Progenitor cell of endocrine pancreas (in vitro differentiated cells): ENCODE data around the gene SLC9A3. TPM values are rescaled to one million over a fixed set of nuclear protein-coding genes. Genes with fewer than 3 reads are reported as not detected.

ENCODE experiments used
- DNase-seq: peaks from one replicate; pipeline ENCODE4 v3.0.0; 2021; ENCODE audit warnings: low spot score; ENCODE audit not compliant: unreplicated experiment
- H3K27ac Mint-ChIP-seq: 2 replicates; pipeline ENCODE4 v1.8.0; 2021; ENCODE audit warnings: mild to moderate bottlenecking, moderate library complexity, mixed read lengths
- H3K27me3 Mint-ChIP-seq: 2 replicates; pipeline ENCODE4 v1.8.0; 2021; ENCODE audit warnings: mixed read lengths
- H3K36me3 Mint-ChIP-seq: 2 replicates; pipeline ENCODE4 v1.8.0; 2022; ENCODE audit warnings: mixed read lengths; ENCODE audit not compliant: insufficient read depth
- H3K4me1 Mint-ChIP-seq: 2 replicates; pipeline ENCODE4 v1.8.0; 2021; ENCODE audit warnings: low read depth, mixed read lengths
- H3K4me3 Mint-ChIP-seq: 2 replicates; pipeline ENCODE4 v1.8.0; 2021; ENCODE audit warnings: low read depth, mild to moderate bottlenecking, moderate library complexity, mixed read lengths
- H3K9me3 Mint-ChIP-seq: 2 replicates; pipeline ENCODE4 v1.8.0; 2021; ENCODE audit warnings: low read depth, mixed read lengths
- long read RNA-seq: library from polyadenylated mRNA; unstranded; transcript quantifications from one replicate; pipeline ENCODE4 v2.0.0, GENCODE V29; 2020
- total RNA-seq: library from RNA; stranded (reverse); gene quantifications from 2 replicates; pipeline ENCODE4 v1.2.1, GENCODE V29; 2021
- TF ChIP-seq, protein P1 (sequence below): fragments of 200-600 bp; sonication (generic); IDR thresholded peaks from one replicate; pipeline ENCODE4 v1.5.0; 2021; ENCODE audit warnings: antibody characterized with exemption, mild to moderate bottlenecking; ENCODE audit not compliant: unreplicated experiment

Gene SLC9A3
- 1.6 and 1.7 TPM in 2 replicates for total RNA-seq
- long read RNA-seq, partial matches to known transcripts = 0 of 3 reads
- long read RNA-seq, other reads (novel, unspliced or antisense) = 3 of 3 reads

GRCh38 chr5:524234-524972 lies at the start of gene SLC9A3:
TSS of gene SLC9A3 (minus strand) at chr5:524449.
- H3K9me3 Mint-ChIP-seq = no peaks in the 10 kb centered on the region
- no peak within 1 kb of the TSS for H3K27ac Mint-ChIP-seq
- peak within 1 kb of the TSS; percentile 58 for H3K4me3 Mint-ChIP-seq
- DNase-seq = no peak
- TF ChIP-seq, protein P1, sequence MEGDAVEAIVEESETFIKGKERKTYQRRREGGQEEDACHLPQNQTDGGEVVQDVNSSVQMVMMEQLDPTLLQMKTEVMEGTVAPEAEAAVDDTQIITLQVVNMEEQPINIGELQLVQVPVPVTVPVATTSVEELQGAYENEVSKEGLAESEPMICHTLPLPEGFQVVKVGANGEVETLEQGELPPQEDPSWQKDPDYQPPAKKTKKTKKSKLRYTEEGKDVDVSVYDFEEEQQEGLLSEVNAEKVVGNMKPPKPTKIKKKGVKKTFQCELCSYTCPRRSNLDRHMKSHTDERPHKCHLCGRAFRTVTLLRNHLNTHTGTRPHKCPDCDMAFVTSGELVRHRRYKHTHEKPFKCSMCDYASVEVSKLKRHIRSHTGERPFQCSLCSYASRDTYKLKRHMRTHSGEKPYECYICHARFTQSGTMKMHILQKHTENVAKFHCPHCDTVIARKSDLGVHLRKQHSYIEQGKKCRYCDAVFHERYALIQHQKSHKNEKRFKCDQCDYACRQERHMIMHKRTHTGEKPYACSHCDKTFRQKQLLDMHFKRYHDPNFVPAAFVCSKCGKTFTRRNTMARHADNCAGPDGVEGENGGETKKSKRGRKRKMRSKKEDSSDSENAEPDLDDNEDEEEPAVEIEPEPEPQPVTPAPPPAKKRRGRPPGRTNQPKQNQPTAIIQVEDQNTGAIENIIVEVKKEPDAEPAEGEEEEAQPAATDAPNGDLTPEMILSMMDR = no peak
- H3K36me3 Mint-ChIP-seq = no peaks in the 10 kb centered on the region
- H3K27me3 Mint-ChIP-seq = peaks cover 65% of the 10 kb centered on the region
- H3K4me1 Mint-ChIP-seq = peaks cover 16% of the 10 kb centered on the region

- no peak overlapping the region for H3K27ac Mint-ChIP-seq
- no peaks in the 10 kb centered on the region for H3K4me1 Mint-ChIP-seq
- H3K4me3 Mint-ChIP-seq = no peak overlapping the region
- no peak for DNase-seq
- no peaks in the 10 kb centered on the region for H3K36me3 Mint-ChIP-seq
- peaks cover 18% of the 10 kb centered on the region for H3K9me3 Mint-ChIP-seq
- TF ChIP-seq, protein P1 = no peak
- peaks cover 23% of the 10 kb centered on the region for H3K27me3 Mint-ChIP-seq
Measured at GRCh38 chr5:573976-574375, 49.7 kb upstream of the SLC9A3 start.

DNA sequence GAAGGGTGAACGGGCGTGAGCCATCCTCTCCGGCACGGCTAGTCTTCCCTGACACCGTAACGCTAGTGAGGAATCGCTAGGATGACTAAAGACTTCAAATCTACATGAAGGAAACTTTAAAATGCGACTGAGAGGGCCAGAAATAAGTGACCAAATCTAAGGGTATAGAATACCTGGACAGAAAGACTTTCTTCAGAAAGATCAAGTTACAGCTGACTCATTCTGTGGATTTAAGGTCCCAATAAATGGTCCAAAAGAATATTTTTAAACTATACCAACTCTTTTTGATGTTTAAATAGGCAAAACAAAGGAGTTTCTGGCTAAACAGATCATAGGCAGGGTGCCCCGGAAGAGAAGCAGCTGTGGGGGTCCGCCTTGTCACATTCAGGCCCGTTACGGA lies 49.0 kb upstream of the SLC9A3 start:
- Mint-ChIP-seq H3K27ac (no peak overlapping the region), H3K9me3 (peaks cover 18% of the 10 kb centered on the region), H3K27me3 (peaks cover 22% of the 10 kb centered on the region), H3K4me1 (no peaks in the 10 kb centered on the region), H3K4me3 (no peak overlapping the region), H3K36me3 (no peaks in the 10 kb centered on the region)
- DNase-seq = no peak
- TF ChIP-seq, protein P1 = no peak

GRCh38 chr5:572398-573019 lies 48.3 kb upstream of the SLC9A3 start:
- no peaks in the 10 kb centered on the region for H3K4me1 Mint-ChIP-seq
- DNase-seq = no peak
- no peak overlapping the region for H3K4me3 Mint-ChIP-seq
- peaks cover 25% of the 10 kb centered on the region for H3K27me3 Mint-ChIP-seq
- no peaks in the 10 kb centered on the region for H3K36me3 Mint-ChIP-seq
- peak overlapping the region; percentile 56 for H3K27ac Mint-ChIP-seq
- TF ChIP-seq, protein P1 = no peak
- peaks cover 12% of the 10 kb centered on the region for H3K9me3 Mint-ChIP-seq

GRCh38 chr5:571791-572190 lies 47.5 kb upstream of the SLC9A3 start:
- TF ChIP-seq, protein P1 = no peak
- no peak for DNase-seq
- Mint-ChIP-seq H3K27me3 (peaks cover 33% of the 10 kb centered on the region), H3K4me3 (no peak overlapping the region), H3K9me3 (peaks cover 8% of the 10 kb centered on the region), H3K4me1 (no peaks in the 10 kb centered on the region), H3K27ac (no peak overlapping the region), H3K36me3 (no peaks in the 10 kb centered on the region)
